IgD-negative memory B cell (primary cell): ENCODE results near the gene MINDY4B. TPM values are rescaled to one million over a fixed set of nuclear protein-coding genes. Genes with fewer than 3 reads are reported as not detected.

ENCODE experiments used
- polyA plus RNA-seq: library from polyadenylated mRNA; unstranded; fragments of 300-500 nt; fragmentation: Illumina TruSeq; gene quantifications from one replicate; pipeline ENCODE4 v1.2.3, GENCODE V29; 2021

MINDY4B gene
- polyA plus RNA-seq, 1 donor from 2014 or later: not detected

Other genes starting within 250 kb of the MINDY4B start
- 0.41 TPM for gene ERICH6, start 201.5 kb downstream of the MINDY4B start, polyA plus RNA-seq
- 23.1 TPM for gene SIAH2, start 142.3 kb downstream of the MINDY4B start, polyA plus RNA-seq
- not detected for gene CLRN1, start 67.3 kb upstream of the MINDY4B start, polyA plus RNA-seq
- gene MED12L, start 180.2 kb upstream of the MINDY4B start, polyA plus RNA-seq: 0.05 TPM